Neuronal stem cell (in vitro differentiated cells): ENCODE results near the gene TMEM218.
A peak's percentile ranks its signal among the peaks of the same experiment; 100 is the strongest.

Experiments used
- DNase-seq: peaks from one replicate; pipeline ENCODE4 v3.0.0-alpha.2; 2013; ENCODE audit warnings: low spot score
- H2AFZ ChIP-seq: one replicate; pipeline ENCODE4 v1.6.1; 2013; ENCODE audit warnings: mild to moderate bottlenecking, low read length, inconsistent platforms
- H2AK5ac ChIP-seq: 2 replicates; pipeline ENCODE4 v1.6.1; 2013; ENCODE audit warnings: low read depth, mild to moderate bottlenecking, inconsistent platforms, low read length, moderate library complexity, mixed read lengths
- H2BK120ac ChIP-seq: 2 replicates; pipeline ENCODE4 v1.6.1; 2013; ENCODE audit warnings: low read depth, mild to moderate bottlenecking, inconsistent platforms, low read length, moderate library complexity, mixed read lengths
- H2BK12ac ChIP-seq: one replicate; pipeline ENCODE4 v1.6.1; 2013; ENCODE audit warnings: low read length, inconsistent platforms
- H2BK15ac ChIP-seq: 2 replicates; pipeline ENCODE4 v1.6.1; 2013; ENCODE audit warnings: mild to moderate bottlenecking, low read length, inconsistent platforms, mixed read lengths
- H2BK5ac ChIP-seq: one replicate; pipeline ENCODE4 v1.6.1; 2013; ENCODE audit warnings: inconsistent platforms, mild to moderate bottlenecking, low read length, moderate library complexity
- H3K14ac ChIP-seq: one replicate; pipeline ENCODE4 v1.6.1; 2013; ENCODE audit warnings: low read length, inconsistent platforms
- H3K18ac ChIP-seq: 2 replicates; pipeline ENCODE4 v1.6.1; 2013; ENCODE audit warnings: low read length, inconsistent platforms
- H3K23ac ChIP-seq: 2 replicates; pipeline ENCODE4 v1.6.1; 2013; ENCODE audit warnings: low read depth, mild to moderate bottlenecking, mixed read lengths, low read length, inconsistent platforms; ENCODE audit not compliant: poor library complexity
- H3K27ac ChIP-seq: replicated peaks from 3 replicates; pipeline ENCODE4 v1.5.1; 2013; ENCODE audit warnings: low read length, inconsistent platforms
- H3K27me3 ChIP-seq, 3 experiments: 2 replicates each; pipeline ENCODE4 v1.6.1; 2013; ENCODE audit warnings: low read length in 3 of 3, mild to moderate bottlenecking in 2 of 3, inconsistent platforms in 1 of 3, low read depth in 1 of 3, mixed read lengths in 1 of 3, moderate library complexity in 1 of 3; ENCODE audit not compliant: control insufficient read depth in 3 of 3, insufficient read depth in 3 of 3
- H3K36me3 ChIP-seq, 2 donors: replicated peaks in 1 of 2; 2 replicates each; pipeline ENCODE4 v1.6.1; 2013; ENCODE audit warnings: low read length in 2 of 2; ENCODE audit not compliant: control insufficient read depth in 2 of 2, insufficient read depth in 2 of 2
- H3K4ac ChIP-seq: 2 replicates; pipeline ENCODE4 v1.6.1; 2013; ENCODE audit warnings: inconsistent platforms, mild to moderate bottlenecking, low read length, moderate library complexity
- H3K4me1 ChIP-seq, 2 donors: 1 replicate in 1 of 2; 2 replicates in 1 of 2; pipeline ENCODE4 v1.6.1; 2013; ENCODE audit warnings: low read length in 2 of 2, low read depth in 1 of 2; ENCODE audit not compliant: control insufficient read depth in 2 of 2, insufficient read depth in 1 of 2
- H3K4me2 ChIP-seq: one replicate; pipeline ENCODE4 v1.6.1; 2013; ENCODE audit warnings: mild to moderate bottlenecking, low read length, inconsistent platforms; ENCODE audit not compliant: insufficient read depth, poor library complexity, severe bottlenecking
- H3K4me3 ChIP-seq, 2 donors: 2 replicates each; pipeline ENCODE4 v1.5.1; 2013; ENCODE audit warnings: low read length in 2 of 2, mild to moderate bottlenecking in 2 of 2, inconsistent platforms in 1 of 2, moderate library complexity in 1 of 2
- H3K79me1 ChIP-seq: one replicate; pipeline ENCODE4 v1.6.1; 2013; ENCODE audit warnings: low read depth, mild to moderate bottlenecking, inconsistent platforms, low read length, moderate library complexity
- H3K9ac ChIP-seq: one replicate; pipeline ENCODE4 v1.6.1; 2013; ENCODE audit warnings: mild to moderate bottlenecking, low read depth, low read length, inconsistent platforms; ENCODE audit not compliant: poor library complexity
- H3K9me3 ChIP-seq, 2 donors: replicated peaks in 1 of 2; 2 replicates each; pipeline versions ENCODE3 to v1.6.1; 2013; ENCODE audit warnings: low read length in 2 of 2, mild to moderate bottlenecking in 2 of 2, inconsistent platforms in 1 of 2, low read depth in 1 of 2, mixed read lengths in 1 of 2, moderate library complexity in 1 of 2; ENCODE audit not compliant: control insufficient read depth in 2 of 2, insufficient read depth in 1 of 2
- H4K8ac ChIP-seq: one replicate; pipeline ENCODE4 v1.6.1; 2013; ENCODE audit warnings: low read depth, mild to moderate bottlenecking, inconsistent platforms, low read length, moderate library complexity
- H4K91ac ChIP-seq: one replicate; pipeline ENCODE4 v1.6.1; 2013; ENCODE audit warnings: low read length, low read depth, mild to moderate bottlenecking, inconsistent platforms; ENCODE audit not compliant: poor library complexity
- WGBS, 2 donors: extraction: QIAGEN DNeasy Blood & Tissue Kit; methylation state at CpG; one replicate each; pipeline ENCODE4 v1.1.7; 2013; ENCODE audit warnings: missing lambda C conversion rate in 2 of 2, mixed read lengths in 1 of 2; ENCODE audit not compliant: insufficient read length in 2 of 2, insufficient replicate concordance in 1 of 2; ENCODE audit errors: extremely low coverage in 2 of 2; 5-methylcytosine and 5-hydroxymethylcytosine counted together

The TMEM218 gene

DNA sequence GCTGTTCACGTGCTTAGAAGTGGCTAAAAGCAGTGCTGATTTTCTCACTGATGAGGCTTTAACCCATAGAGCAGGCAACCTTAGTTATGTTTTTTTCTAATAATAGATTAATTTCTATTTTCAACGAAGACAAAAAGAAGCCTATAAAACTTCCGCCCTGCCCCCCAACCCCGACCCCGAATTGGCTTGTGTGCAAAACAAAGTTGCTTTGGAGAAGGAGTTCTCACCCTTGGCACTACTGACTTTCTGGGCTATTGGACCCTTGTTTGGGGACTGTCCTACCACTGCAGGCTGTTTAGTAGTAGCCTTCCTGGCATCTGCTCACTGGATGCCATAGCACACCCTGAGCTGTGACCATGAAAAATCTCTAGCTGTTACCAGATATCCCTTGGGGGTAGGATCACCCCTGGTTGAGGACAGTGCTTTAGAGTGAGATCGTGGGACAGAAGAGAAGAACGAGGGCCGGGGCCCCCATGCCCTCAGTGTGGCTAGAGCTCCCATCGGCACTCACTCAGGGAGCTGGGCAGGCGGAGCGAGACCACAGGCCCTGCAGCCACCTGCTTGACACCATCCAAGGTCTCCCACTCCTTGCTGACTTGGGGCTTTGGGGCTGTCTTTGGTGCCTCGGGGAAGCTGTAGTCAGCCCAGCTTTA is 31.4 kb downstream of the TMEM218 start:
- H3K18ac ChIP-seq = peak overlapping the region; percentile 25
- no peak overlapping the region for H3K4me3 ChIP-seq
- H3K9me3 ChIP-seq = peaks cover 0 to 2% of the 10 kb centered on the region in 2 donors
- H2AFZ ChIP-seq = no peak overlapping the region
- no peak for DNase-seq
- no peaks in the 10 kb centered on the region for H3K79me1 ChIP-seq
- no peak overlapping the region for H3K4me2 ChIP-seq
- H3K27me3 ChIP-seq = no peaks in the 10 kb centered on the region
- peaks cover 5 to 12% of the 10 kb centered on the region in 2 donors for H3K4me1 ChIP-seq
- H3K27ac ChIP-seq = no peak overlapping the region
- no peak overlapping the region for H2BK12ac ChIP-seq
- no peaks in the 10 kb centered on the region for H3K36me3 ChIP-seq
- H3K4ac ChIP-seq = no peak overlapping the region
- no peak overlapping the region for H4K8ac ChIP-seq
- no peak overlapping the region for H2BK5ac ChIP-seq
- no peak overlapping the region for H2BK15ac ChIP-seq
- H4K91ac ChIP-seq = no peak overlapping the region
- no peak overlapping the region for H3K14ac ChIP-seq
- no CpG with 5 or more reads among the region's 12 CpGs for WGBS, 2 donors
- H2BK120ac ChIP-seq = no peak overlapping the region
- peak overlapping the region; percentile 46 for H3K23ac ChIP-seq
- no peak overlapping the region for H3K9ac ChIP-seq
- H2AK5ac ChIP-seq = no peak overlapping the region

DNA sequence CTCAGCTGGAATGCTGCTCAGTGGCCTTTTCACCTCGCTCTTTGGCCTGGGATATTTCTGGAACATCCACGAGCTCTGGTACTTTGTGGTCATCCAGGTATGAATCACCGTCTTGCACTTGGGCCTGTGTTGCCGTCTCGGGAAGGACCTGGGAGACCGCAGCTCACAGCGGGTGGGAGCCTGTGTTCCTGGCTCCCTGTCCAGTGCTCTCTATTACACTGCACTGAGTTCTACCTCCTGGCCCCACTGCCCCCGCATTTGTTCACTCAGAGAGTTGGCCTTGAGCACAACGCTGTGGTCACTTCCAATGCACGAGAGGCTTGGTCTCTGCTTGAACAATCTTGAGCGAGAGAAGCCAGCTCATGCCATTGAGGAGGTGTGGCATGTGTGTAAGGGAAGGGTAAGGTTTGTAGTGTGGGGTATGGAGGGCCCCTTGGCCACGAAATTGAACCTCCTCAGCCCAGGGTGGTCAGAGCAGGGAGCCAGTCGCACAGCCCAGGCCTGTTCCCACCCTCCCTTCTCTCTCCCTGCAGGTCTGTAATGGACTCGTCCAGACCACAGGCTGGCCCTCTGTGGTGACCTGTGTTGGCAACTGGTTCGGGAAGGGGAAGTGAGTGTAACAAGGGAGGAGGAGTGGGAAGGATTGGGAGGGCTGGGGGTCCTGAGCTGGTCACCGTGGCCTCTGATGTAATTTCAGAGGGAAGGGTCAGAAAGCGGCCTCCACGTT is 32.1 kb downstream of the TMEM218 start:
- H3K27ac ChIP-seq = no peak overlapping the region
- no peaks in the 10 kb centered on the region for H3K36me3 ChIP-seq
- no peak overlapping the region for H3K4me2 ChIP-seq
- peak overlapping the region; percentile 3 for H3K23ac ChIP-seq
- no peak overlapping the region for H2BK120ac ChIP-seq
- no peak overlapping the region for H4K8ac ChIP-seq
- H3K27me3 ChIP-seq = no peaks in the 10 kb centered on the region
- peaks cover 5 to 12% of the 10 kb centered on the region in 2 donors for H3K4me1 ChIP-seq
- no peak overlapping the region for H2BK5ac ChIP-seq
- no peak for DNase-seq
- no peak overlapping the region for H3K4ac ChIP-seq
- H2AK5ac ChIP-seq = no peak overlapping the region
- no peak overlapping the region for H2AFZ ChIP-seq
- H2BK12ac ChIP-seq = no peak overlapping the region
- H2BK15ac ChIP-seq = no peak overlapping the region
- peaks cover 0 to 2% of the 10 kb centered on the region in 2 donors for H3K9me3 ChIP-seq
- H3K18ac ChIP-seq = peak overlapping the region; percentile 60
- no CpG with 5 or more reads among the region's 18 CpGs for WGBS, 2 donors
- H3K79me1 ChIP-seq = no peaks in the 10 kb centered on the region
- H3K4me3 ChIP-seq = no peak overlapping the region
- H4K91ac ChIP-seq = no peak overlapping the region
- no peak overlapping the region for H3K9ac ChIP-seq
- peak overlapping the region; percentile 56 for H3K14ac ChIP-seq

DNA sequence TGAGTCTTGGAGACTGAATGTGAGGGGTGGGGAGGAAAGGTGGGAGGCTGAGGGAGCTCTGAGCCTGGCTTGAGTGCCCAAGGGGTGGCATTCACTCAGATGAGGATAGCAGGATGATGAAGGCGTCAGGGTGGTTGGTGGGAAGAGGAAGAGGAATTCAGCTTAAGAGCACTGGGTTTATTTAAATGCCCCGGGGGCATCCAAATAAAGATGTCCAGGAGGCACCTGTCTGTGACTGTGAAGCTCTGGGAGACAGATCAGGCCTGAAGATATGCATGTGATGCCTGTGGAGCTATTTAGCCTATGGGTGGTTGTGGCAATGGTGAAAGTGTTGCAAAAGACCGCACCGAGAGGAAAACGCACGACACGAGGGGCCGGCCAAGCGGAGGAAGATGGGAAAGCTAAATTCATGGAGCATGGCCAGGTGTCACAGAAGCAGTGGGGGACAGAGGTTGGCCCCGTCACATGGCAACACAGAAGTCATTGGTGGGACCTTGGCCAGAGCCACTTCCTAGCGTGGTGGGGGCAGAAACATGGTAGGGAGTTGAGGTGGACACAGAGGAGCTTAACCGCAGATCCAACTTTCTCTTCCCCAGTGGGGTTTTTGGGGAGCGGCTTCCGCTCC is 32.8 kb downstream of the TMEM218 start:
- no peak overlapping the region for H3K27ac ChIP-seq
- no peak overlapping the region for H3K23ac ChIP-seq
- no peak overlapping the region for H3K9ac ChIP-seq
- H2AFZ ChIP-seq = no peak overlapping the region
- no peak overlapping the region for H2BK5ac ChIP-seq
- no peak overlapping the region for H4K91ac ChIP-seq
- no peak overlapping the region for H4K8ac ChIP-seq
- no peak overlapping the region for H2BK12ac ChIP-seq
- H3K36me3 ChIP-seq = no peaks in the 10 kb centered on the region
- no peak overlapping the region for H3K4me3 ChIP-seq
- no peak for DNase-seq
- no peak overlapping the region for H3K4me2 ChIP-seq
- no peak overlapping the region for H3K18ac ChIP-seq
- H3K9me3 ChIP-seq = peaks cover 0 to 2% of the 10 kb centered on the region in 2 donors
- H3K79me1 ChIP-seq = no peaks in the 10 kb centered on the region
- H3K4me1 ChIP-seq = peaks cover 5 to 12% of the 10 kb centered on the region in 2 donors
- WGBS, 2 donors = no CpG with 5 or more reads among the region's 14 CpGs
- no peak overlapping the region for H3K14ac ChIP-seq
- no peak overlapping the region for H2BK15ac ChIP-seq
- H2BK120ac ChIP-seq = no peak overlapping the region
- H2AK5ac ChIP-seq = no peak overlapping the region
- H3K4ac ChIP-seq = no peak overlapping the region
- H3K27me3 ChIP-seq = peaks cover 0 to 4% (median 0%) of the 10 kb centered on the region in 3 experiments

DNA sequence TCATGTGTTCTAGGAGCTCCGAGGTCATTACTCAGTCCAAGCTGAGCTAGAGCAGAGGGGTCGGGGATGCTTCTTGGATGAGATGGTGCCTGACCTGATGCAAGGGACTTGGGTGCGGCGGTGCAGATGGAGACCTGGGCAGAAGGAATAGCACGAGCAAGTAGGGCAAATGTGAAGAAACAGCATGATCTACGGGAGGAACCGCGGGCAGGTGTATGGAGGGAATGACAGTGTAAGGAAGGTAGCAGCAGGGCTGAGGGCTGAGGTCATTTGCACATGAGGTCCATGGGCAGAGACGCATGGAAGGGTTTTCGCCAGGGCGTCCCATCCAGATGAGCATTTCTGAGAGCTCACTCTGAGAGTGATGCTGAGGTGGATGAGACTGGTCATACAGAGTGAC is 33.4 kb downstream of the TMEM218 start:
- Histone ChIP-seq H3K23ac (peak overlapping the region; percentile 12), H3K9ac (no peak overlapping the region), H2BK12ac (no peak overlapping the region), H2BK15ac (no peak overlapping the region), H2BK120ac (no peak overlapping the region), H3K9me3 (peaks cover 0 to 2% of the 10 kb centered on the region in 2 donors), H3K79me1 (no peaks in the 10 kb centered on the region), H2BK5ac (no peak overlapping the region), H3K4ac (no peak overlapping the region), H3K4me1 (peaks cover 5 to 6% of the 10 kb centered on the region in 2 donors), H3K4me2 (no peak overlapping the region), H3K14ac (no peak overlapping the region), H4K8ac (no peak overlapping the region), H2AFZ (no peak overlapping the region), H4K91ac (no peak overlapping the region), H3K18ac (peak overlapping the region; percentile 13), H3K36me3 (no peaks in the 10 kb centered on the region), H3K27me3 (peaks cover 0 to 4% (median 0%) of the 10 kb centered on the region in 3 experiments), H3K27ac (no peak overlapping the region), H3K4me3 (no peak overlapping the region), H2AK5ac (no peak overlapping the region)
- no CpG with 5 or more reads among the region's 11 CpGs for WGBS, 2 donors
- no peak for DNase-seq
